T-helper 2 cell treated with Interferon-gamma antibody and Interleukin-4, amounts not matched to agents 100 ng/mL and 5 ng/mL, for 36 hours (primary cell): ENCODE data around the gene DEPDC1B. TPM values are rescaled to one million over a fixed set of nuclear protein-coding genes. Genes with fewer than 3 reads are reported as not detected.
"Not testable (repeated sequence)": the region's sequence is repeated elsewhere in the genome, so short reads cannot be mapped to it uniquely, and the experiment has no call there.

Experiments
- intact Hi-C: fragments of 100-400 bp; cut with micrococcal nuclease; formaldehyde crosslinking; loops from one replicate; pipeline ENCODE4 v1.15.1; 2023
- total RNA-seq: library from RNA; stranded (reverse); gene quantifications from 2 replicates; pipeline ENCODE4 v1.2.3, GENCODE V29; 2022

The DEPDC1B gene
- total RNA-seq, 1 donor from 2014 or later: 36.5 TPM

GRCh38 chr5:60590172-60590571, 109.8 kb downstream of the DEPDC1B start:
- intact Hi-C loops: no loop called here

- intact Hi-C loops: not testable (repeated sequence)
Observed at GRCh38 chr5:60587312-60587711, 112.7 kb downstream of the DEPDC1B start.

- intact Hi-C loops: no loop called here
Observed at GRCh38 chr5:60586307-60586901, 113.6 kb downstream of the DEPDC1B start.

GRCh38 chr5:60585618-60586017, 114.3 kb downstream of the DEPDC1B start:
- intact Hi-C loops: no loop called here

GRCh38 chr5:60584304-60584703, 115.7 kb downstream of the DEPDC1B start:
- intact Hi-C loops: no loop called here

GRCh38 chr5:60583616-60584015, 116.3 kb downstream of the DEPDC1B start:
- intact Hi-C loops: no loop called here

- intact Hi-C loops: no loop called here
Observed at GRCh38 chr5:60578315-60578714, 121.7 kb downstream of the DEPDC1B start.

GRCh38 chr5:60577116-60577515, 122.8 kb downstream of the DEPDC1B start:
- intact Hi-C loops: no loop called here

- intact Hi-C loops: no loop called here
Observed at GRCh38 chr5:60576425-60576824, 123.5 kb downstream of the DEPDC1B start.

- intact Hi-C loops: no loop called here
Observed at GRCh38 chr5:60568646-60569045, 131.3 kb downstream of the DEPDC1B start.

GRCh38 chr5:60563696-60564324, 136.2 kb downstream of the DEPDC1B start:
- intact Hi-C loops: no loop called here

GRCh38 chr5:60553291-60553690, 146.7 kb downstream of the DEPDC1B start:
- intact Hi-C loops: not testable (repeated sequence)

- intact Hi-C loops: no loop called here
Observed at GRCh38 chr5:60551829-60552228, 148.1 kb downstream of the DEPDC1B start.

- intact Hi-C loops: no loop called here
Observed at GRCh38 chr5:60551250-60551649, 148.7 kb downstream of the DEPDC1B start.

GRCh38 chr5:60550311-60550710, 149.7 kb downstream of the DEPDC1B start:
- intact Hi-C loops: no loop called here

- intact Hi-C loops: no loop called here
Observed at GRCh38 chr5:60549841-60550240, 150.1 kb downstream of the DEPDC1B start.

Other genes starting within 250 kb of the DEPDC1B start
- 0.39 and 0.48 TPM in 2 replicates for gene ELOVL7, start 144.1 kb upstream of the DEPDC1B start, total RNA-seq
- gene ERCC8, start 244.9 kb upstream of the DEPDC1B start, total RNA-seq: 8.8 and 9.0 TPM in 2 replicates
- 18.3 and 20.6 TPM in 2 replicates for gene NDUFAF2, start 245.0 kb upstream of the DEPDC1B start, total RNA-seq